NCI-H748 (cell line): ENCODE results near the gene KLF13.

ENCODE experiments used
- DNase-seq: peaks from one replicate; lab custom pipeline; 2025; ENCODE audit not compliant: unreplicated experiment; lab: John Stamatoyannopoulos, UW

The KLF13 gene

GRCh38 chr15:31377030-31377429, 50.4 kb downstream of the KLF13 start:
- no peak for DNase-seq

DNA sequence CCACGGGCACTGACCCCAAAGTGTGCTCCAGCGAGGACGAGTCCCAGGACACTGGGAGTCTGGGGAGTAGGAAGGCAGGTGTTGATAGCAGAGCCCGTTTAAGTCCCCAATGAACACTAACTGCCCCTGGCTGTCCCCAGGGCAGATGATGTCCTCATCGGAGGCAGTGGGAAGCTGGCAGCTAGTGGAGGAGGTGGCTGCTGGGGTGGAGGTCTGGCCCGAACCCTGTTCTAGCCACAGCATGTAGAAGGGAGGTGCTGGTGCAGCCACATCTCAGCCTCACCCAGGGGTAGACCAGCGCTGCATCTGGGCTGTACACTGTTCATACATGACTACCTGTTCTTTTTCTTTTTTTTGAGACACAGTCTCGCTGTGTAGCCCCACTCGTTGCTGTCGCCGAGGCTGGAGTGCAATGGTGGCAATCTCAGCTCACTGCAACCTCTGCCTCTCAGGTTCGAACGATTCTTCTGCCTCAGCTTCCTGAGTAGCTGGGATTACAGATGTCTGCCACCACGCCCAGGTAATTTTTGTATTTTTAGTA, 51.8 kb downstream of the KLF13 start:
- no peak for DNase-seq

DNA sequence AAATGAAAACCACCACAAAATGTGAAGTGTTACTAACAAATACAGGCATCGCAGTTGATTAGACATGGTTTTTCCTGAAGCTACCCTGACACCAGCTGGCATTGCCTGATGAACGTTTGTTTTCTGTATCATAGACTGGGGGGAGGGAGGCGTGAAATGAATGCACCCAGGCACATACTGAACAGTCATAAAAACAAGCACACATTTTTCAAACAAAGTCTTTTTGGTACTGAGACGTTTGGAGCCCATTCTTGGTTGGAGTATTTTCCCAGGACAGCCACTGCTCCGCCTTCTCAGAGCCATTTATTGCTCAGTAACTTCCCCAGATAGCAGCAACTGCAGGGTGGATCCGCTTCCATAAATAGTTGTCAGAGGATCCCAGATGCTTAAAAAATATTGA, 52.4 kb downstream of the KLF13 start:
- DNase-seq: no peak

DNA sequence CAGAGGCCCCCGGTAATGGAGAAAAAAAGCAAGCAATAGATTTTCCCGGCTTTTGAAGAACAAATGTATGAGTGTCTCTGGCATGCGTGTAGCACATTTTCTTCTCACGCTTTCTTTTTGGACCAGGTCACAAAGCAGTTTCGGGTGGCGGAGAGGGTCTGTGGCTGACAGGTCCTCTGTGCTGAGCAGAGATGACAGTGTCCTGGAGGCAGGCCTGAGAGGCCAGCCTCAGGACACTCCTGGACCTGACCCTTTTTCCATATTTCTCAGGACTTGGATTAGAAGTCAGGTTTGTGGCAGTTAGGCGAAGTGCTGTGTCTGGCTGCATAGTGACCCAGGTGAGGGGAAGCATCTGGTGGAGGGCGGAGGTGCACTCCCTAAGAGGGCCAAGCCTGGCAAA, 52.9 kb downstream of the KLF13 start:
- DNase-seq: no peak

DNA sequence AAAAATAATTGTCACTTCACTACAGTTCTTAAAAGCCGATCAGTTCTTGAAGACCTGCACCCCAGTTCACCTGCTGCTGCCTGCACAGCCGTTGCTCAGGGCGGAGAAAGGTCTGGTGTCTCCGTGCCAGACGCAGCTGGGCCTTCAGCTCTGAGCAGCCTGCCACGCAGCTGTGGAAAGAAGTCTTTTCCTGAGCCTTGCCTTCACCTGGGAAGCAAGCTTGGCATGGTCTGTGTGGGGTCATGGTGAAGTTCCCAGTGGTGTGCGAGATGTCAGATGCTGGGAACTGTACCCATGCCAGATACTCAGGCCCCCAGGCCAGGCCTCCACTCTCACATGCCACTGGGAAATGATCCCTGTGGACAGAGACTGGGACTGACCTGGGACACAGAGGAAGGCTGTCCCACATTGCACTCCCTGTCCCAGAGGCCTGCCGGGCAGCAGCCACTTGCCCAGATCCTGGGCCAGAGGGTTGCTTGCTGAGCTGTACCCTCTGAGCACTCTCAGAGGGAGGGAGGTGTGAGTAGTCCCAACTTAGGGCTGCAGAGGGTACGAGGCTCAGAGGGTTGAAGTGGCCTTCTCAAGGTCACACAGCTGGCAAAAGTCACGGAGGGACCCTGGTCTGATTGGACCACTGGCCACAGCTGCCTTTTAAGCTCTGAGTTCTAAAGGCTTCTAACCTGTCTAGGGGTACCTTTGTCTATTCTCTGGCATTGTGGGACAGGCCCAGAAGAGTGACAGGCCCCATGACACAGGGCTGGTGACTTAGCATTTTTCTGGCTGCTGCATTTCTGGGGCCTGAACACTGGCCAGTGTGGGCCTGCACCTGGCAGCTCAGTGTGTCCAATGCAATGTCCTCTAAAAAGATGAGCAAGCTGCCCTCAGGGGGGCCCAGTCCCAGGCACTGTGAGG, 55.4 kb downstream of the KLF13 start:
- no peak for DNase-seq

DNA sequence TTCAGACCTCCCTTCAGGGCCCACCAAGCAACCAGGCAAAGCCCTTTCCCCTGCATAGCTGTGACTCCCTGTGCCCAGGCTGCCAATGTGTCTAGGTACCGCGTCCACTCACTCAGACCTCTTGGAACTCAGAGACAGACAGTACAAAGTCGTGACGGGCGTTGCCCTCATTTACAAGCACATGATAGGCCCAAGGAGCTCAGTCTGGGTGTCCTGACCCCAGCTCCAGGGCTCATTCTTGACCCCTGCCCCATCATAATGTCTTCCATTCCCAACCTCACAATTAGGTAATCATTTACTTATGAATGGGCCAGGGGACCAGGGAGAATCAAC, 56.0 kb downstream of the KLF13 start:
- DNase-seq: no peak

DNA sequence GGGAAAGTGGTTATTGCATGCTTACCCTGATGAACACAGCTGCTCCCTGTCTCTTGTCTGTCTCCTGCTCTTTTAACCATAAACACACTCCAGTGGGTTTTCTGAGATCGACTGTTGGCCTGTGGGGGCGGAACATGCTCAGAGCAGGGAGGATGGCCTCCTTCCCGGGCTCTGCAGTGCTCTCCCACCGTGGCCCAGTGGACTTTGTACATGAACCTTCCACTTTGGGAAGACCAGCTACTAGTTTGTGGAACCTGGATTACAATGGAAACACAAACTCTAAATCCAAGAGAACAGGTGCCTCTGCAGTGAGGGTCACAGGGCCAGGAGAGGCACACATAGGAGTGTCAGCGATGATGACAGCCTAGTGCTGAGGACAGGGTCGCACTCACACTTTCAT, 56.5 kb downstream of the KLF13 start:
- DNase-seq: no peak

DNA sequence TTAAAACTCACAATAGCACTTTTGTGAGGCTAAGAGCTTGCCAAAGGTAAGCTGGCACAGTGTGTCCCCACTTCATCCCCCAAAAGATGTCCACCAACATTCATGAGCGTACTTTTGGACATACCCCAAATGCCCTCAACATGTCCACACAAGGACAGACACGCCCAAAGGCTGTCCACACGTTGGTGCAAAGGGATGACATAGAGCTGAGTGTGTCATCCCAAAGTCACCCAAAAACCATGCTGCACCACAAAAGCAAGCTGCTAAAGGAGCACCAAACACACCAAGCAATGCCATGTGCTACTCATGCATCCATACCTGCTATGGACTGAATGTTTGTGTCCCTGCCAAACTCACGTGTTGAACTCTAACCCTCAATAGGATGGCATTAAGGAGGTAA, 57.9 kb downstream of the KLF13 start:
- no peak for DNase-seq

GRCh38 chr15:31385736-31386135, 59.1 kb downstream of the KLF13 start:
- DNase-seq: no peak

DNA sequence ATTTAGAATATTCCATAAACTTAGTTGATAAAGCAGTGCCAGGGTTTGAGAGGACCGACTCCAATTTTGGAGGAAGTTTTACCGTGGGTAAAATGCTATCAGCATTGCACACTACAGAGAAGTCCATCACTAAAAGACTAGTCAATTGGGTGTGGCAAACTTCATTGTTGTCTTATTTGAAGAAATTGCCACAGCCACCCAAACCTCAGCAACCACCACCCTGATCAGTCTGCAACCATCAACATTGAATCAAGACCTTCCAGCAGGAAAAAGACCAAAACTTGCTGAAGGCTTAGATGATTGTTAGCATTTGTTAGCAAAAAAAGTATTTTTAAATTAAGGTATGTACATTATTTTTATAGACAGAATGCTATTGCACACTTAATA, 60.5 kb downstream of the KLF13 start:
- DNase-seq: no peak

GRCh38 chr15:31387479-31388118, 61.0 kb downstream of the KLF13 start:
- peak; percentile 44 for DNase-seq

GRCh38 chr15:31389576-31389975, 62.9 kb downstream of the KLF13 start:
- no peak for DNase-seq

GRCh38 chr15:31390029-31390428, 63.4 kb downstream of the KLF13 start:
- DNase-seq: no peak

DNA sequence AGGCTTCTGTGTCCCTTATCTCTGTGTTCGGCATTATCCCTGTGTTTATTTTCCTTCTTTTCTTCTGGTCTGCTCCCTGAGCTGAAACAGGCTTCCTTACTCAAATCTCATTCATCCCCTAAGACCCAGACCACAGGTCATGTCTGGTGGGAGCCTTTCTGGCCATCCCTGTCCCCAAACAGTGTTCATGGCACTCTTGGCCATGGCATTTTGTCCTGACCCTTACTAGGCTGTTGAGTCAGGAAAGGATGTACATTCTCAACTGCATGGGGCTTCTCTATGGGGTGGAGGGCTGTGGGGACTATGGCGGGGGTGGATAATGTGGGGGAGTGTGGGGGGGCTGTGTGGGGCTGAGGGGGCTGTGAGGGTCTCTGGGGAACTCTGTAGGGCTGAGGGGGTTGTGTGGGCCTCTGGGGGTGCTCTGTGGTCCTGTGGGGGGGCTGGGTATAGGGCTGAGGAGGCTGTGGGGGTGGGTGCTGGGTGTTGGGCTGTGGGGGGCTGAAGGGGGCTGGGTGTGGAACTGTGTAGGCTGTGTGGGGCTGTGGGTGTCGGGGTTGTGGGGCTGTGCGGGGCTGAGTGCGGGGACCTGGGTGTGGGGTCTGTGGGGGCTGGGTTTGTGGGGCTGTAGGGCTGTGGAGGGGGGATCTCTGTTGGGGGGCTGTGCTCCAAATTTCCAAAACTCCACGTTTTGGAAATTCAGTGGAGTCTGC, 64.3 kb downstream of the KLF13 start:
- no peak for DNase-seq

- peak; percentile 55 for DNase-seq
Measured at GRCh38 chr15:31391687-31392671, 65.3 kb downstream of the KLF13 start.

DNA sequence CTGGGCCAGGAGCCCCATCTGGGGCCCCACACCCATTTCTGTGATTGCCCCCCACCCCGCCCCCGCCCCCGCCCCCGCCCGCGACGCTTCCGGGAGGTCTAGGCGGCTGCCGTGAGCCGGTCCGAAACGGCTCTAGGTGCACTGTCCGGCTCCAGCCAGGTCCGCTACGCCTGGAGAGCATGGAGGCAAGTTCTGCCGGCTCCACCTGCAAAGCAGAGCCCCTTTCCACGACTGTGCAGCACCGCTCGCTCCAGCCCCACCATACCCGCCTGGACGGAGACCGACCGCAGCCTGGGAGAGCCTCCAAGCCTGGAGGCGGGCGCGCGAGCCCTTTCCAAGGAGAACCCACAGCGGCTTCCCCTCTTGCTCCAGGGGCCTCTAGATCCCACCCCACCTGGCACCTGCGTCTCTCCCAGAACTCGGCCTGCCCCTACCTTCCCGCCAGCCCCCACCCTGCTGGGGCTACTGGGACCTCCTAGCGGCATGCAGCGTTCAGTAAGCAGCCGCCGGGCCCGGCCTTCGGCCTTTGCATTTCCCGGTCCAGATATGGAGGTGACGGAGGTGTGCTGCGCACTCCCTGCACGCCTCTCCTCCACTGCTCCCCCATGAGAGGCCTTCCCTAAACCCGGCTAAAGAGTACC, 66.2 kb downstream of the KLF13 start:
- DNase-seq: no peak

DNA sequence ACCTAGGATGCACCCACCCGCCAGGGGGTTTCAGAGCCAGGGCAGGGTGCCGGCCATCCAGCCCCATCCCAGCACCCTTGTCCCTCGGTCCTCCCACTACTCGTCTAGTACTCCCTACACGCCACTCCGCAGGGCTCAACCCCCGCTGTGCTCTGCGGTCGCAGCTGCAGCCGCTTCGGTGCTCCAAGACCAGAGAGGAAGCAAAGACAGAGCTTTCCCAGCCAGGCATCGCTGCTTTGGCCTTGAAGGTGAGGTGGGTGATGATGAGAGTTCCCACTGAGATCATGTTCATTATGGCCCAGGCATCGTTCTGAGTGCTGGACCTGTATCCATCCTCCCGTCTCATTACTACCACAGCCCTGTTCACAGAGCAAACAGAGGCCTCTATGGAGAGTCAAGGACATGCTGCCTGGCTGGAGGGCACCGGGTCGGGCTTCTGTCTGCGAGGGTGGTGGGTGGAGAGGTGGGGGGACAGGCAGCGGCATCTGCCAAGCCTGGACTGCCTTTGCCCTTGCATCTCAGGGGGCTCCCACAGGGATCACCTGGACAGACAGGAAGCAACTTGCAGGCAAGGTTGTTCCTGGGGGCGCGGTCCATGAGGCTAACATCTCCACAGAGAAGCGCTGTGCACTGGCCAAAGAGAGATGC, 66.9 kb downstream of the KLF13 start:
- no peak for DNase-seq

- DNase-seq: peak; percentile 92
Measured at GRCh38 chr15:31396881-31397560, 70.4 kb downstream of the KLF13 start.
